ENCODE measurements around the gene KIF21A. TPM values are rescaled to one million over a fixed set of nuclear protein-coding genes. Genes with fewer than 3 reads are reported as not detected.

Gene KIF21A
- total and polyA plus RNA-seq, 2 of the 13 experiments (the other 11 are each of a cell fraction or from before 2014, with no cell fraction given): 20.6 to 39.7 TPM

DNA sequence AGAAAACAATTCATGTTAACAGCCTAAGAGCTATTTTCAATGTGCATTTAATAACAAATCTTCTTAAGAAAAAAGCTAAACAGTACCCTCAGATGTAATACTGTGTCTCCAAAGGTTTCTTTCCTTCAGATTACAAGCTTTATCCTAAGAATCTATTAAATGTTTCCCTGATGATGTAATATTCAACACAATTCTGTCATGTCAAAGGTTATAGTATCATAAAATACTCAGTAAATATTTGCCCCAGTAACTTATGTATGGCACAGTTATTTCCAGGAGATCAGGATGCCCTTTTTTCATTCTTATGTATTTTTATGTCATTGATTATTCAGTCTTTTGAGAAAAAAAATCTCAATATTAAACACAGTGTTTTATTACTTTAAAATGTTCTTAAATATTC lies 128.4 kb downstream of the KIF21A start:
- ChIA-PET POLR2A (no interaction called here), CTCF (ENCODE audit: low intra/inter-chr PET ratio, low total read pairs) (no interaction called here)
- Histone ChIP-seq H3K79me2 (ENCODE audit: insufficient read depth, low read length) (no peaks in the 10 kb centered on the region), H3K4me3 (replicated peaks in 1 of 3; ENCODE audit: insufficient read depth in 1 of 3, low read depth in 2 of 3, low read length in 3 of 3) (no peak overlapping the region), H3K27ac (ENCODE audit: extremely low read length, insufficient read depth, low read length) (no peak overlapping the region), H3K9ac (ENCODE audit: insufficient read depth, low read depth, low read length) (no peak overlapping the region), H3K4me2 (ENCODE audit: low read depth, low read length) (no peak overlapping the region), H3K27me3 (ENCODE audit: control insufficient read depth in 1 of 2, insufficient read depth in 2 of 2, low read length in 2 of 2) (no peaks in the 10 kb centered on the region), H3K9me3 (ENCODE audit: low read length) (no peaks in the 10 kb centered on the region), H3K4me1 (ENCODE audit: insufficient read depth, low read length) (0 out of 2 replicates have a peak, but pooled peaks cover 5% of the 10 kb centered on the region), H3K36me3 (replicated peaks in 1 of 2; ENCODE audit: control insufficient read depth in 1 of 2, insufficient read depth in 2 of 2, low read length in 2 of 2) (0 out of 5 replicates have a peak, but pooled peaks cover 0 to 7% of the 10 kb centered on the region in 2 experiments), H2AFZ (ENCODE audit: low read length) (no peak overlapping the region), H4K20me1 (ENCODE audit: insufficient read depth, low read length) (0 out of 2 replicates have a peak, but pooled peaks cover 4% of the 10 kb centered on the region)
- intact Hi-C loops (cut with micrococcal nuclease; ENCODE audit: unreplicated experiment): no loop called here
- TF ChIP-seq, protein P1, sequence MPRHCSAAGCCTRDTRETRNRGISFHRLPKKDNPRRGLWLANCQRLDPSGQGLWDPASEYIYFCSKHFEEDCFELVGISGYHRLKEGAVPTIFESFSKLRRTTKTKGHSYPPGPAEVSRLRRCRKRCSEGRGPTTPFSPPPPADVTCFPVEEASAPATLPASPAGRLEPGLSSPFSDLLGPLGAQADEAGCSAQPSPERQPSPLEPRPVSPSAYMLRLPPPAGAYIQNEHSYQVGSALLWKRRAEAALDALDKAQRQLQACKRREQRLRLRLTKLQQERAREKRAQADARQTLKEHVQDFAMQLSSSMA (CRISPR knock-in tag; IDR thresholded peaks at IDR 0.05): no peak
- TF ChIP-seq ZNF263 (CRISPR knock-in tag; IDR thresholded peaks at IDR 0.05) (no peak), ZSCAN9 (CRISPR knock-in tag; IDR thresholded peaks at IDR 0.05; ENCODE audit: borderline replicate concordance) (no peak), POLR2AphosphoS2 (IDR thresholded peaks at IDR 0.05; ENCODE audit: low read depth, low read length) (no peak), ZNF589 (CRISPR knock-in tag; conservative IDR thresholded peaks at IDR 0.05) (no peak), FOSL1 (CRISPR knock-in tag; IDR thresholded peaks at IDR 0.05; ENCODE audit: borderline replicate concordance) (no peak), XRCC5 (optimal IDR thresholded peaks at IDR 0.05; ENCODE audit: low read length) (no peak), TAF15 (IDR thresholded peaks at IDR 0.05; ENCODE audit: low read depth, low read length, poor library complexity, severe bottlenecking) (no peak), FOXJ3 (CRISPR knock-in tag; IDR thresholded peaks at IDR 0.05; ENCODE audit: borderline replicate concordance) (no peak), NAIF1 (CRISPR knock-in tag; IDR thresholded peaks at IDR 0.05; ENCODE audit: borderline replicate concordance) (no peak), ATF7-NPFF (CRISPR knock-in tag; IDR thresholded peaks at IDR 0.05; ENCODE audit: low read depth) (no peak), FOXO1 (CRISPR knock-in tag; IDR thresholded peaks at IDR 0.05) (no peak)
- TF ChIP-seq, protein P2, sequence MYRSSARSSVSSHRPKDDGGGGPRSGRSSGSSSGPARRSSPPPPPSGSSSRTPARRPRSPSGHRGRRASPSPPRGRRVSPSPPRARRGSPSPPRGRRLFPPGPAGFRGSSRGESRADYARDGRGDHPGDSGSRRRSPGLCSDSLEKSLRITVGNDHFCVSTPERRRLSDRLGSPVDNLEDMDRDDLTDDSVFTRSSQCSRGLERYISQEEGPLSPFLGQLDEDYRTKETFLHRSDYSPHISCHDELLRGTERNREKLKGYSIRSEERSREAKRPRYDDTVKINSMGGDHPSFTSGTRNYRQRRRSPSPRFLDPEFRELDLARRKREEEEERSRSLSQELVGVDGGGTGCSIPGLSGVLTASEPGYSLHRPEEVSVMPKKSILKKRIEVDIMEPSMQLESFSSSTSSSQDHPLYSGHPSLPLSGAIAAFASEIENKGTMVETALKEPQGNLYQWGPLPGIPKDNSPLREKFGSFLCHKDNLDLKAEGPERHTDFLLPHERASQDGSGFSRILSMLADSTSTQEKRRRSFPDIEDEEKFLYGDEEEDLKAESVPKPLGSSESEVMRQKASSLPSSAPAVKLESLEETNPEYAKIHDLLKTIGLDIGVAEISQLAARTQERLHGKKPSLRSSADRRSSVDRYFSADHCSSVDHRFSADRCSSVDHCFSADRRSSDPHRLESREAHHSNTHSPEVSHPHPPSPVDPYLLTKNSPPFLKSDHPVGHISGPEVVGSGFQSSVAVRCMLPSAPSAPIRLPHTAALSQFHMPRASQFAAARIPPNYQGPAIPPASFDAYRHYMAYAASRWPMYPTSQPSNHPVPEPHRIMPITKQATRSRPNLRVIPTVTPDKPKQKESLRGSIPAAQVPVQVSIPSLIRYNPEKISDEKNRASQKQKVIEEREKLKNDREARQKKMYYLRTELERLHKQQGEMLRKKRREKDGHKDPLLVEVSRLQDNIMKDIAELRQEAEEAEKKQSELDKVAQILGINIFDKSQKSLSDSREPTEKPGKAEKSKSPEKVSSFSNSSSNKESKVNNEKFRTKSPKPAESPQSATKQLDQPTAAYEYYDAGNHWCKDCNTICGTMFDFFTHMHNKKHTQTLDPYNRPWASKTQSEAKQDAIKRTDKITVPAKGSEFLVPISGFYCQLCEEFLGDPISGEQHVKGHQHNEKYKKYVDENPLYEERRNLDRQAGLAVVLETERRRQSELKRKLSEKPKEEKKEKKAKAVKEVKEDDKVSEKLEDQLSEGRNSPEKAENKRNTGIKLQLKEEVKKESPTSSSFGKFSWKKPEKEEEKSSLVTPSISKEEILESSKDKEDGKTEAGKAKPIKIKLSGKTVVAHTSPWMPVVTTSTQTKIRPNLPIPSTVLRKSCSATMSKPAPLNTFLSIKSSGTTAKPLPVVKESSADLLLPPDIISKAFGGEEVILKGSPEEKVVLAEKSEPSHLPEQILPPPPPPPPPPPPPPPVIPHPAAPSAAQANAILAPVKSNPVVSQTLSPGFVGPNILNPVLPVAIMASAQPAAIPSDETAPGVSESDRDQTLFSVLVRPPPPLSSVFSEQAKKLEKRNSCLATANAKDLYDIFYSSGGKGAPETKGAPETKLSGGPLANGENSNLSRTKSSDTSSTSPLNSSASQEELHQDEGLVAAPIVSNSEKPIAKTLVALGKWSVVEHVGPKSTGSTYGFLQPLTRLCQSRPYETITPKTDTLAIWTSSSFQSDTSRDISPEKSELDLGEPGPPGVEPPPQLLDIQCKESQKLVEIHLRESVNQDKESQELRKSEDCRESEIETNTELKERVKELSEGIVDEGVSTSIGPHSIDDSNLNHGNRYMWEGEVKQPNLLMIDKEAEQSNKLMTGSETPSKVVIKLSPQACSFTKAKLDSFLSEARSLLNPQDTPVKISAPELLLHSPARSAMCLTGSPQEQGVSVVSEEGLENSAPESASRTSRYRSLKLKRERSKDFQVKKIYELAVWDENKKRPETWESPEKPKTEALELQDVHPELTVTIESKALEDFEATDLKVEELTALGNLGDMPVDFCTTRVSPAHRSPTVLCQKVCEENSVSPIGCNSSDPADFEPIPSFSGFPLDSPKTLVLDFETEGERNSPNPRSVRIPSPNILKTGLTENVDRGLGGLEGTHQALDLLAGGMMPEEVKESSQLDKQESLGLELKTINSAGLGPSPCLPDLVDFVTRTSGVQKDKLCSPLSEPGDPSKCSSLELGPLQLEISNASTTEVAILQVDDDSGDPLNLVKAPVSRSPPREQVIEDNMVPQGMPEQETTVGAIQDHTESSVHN (CRISPR knock-in tag; IDR thresholded peaks at IDR 0.05): no peak
- BruUV-seq (replicated peaks): no TSS peak
- DNase-seq (ENCODE audit: low spot score) (no peak), ATAC-seq (no peak), FAIRE-seq (no peak)
- in situ Hi-C loops (cut with HindIII; ENCODE audit: extremely low pct_ligation_motif_present, low pct_unique_long_range_greater_than_20kb): no loop called here
